NCI-H2196 (cell line): ENCODE results near the gene LIN52.

ENCODE experiments used
- DNase-seq: peaks from one replicate; lab custom pipeline; 2025; ENCODE audit not compliant: unreplicated experiment; lab: John Stamatoyannopoulos, UW

LIN52 gene

DNA sequence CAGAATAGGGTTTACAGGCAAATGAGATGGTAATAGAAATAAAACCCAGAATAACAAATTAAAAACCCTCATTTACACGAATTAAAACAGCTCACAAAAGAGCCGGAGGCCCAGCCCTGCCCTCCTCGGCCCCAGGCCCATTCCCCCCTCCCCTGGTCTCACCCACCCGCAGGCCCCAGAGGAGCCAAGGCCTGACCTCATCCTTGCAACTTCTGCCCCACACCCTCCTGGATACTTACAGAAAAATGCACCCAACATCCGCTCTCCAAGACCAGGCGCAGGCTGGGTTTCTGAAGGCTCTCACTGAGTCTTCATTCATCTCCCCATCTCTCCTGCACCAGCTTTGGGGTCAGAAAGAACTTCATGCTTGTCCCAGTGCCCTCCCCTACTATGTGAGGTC lies 138.3 kb downstream of the LIN52 start:
- DNase-seq, result no peak

DNA sequence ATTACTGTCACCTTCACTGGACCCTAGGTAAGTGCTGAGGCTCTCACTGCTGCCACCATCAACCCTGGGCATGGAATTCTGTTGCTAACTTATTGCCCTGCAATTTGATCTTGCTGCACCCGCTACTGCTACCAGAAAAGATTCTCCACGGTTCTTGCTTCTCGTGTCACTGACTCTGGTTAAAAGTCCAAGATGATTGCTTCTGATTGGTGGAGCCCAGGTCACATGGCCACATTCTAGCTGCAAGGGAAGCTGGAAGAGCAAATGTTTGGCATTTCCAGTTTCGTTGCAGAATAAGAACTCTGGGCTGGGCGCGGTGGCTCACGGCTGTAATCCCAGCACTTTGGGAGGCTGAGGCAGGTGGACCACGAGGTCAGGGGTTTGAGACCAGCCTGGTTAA lies 147.0 kb downstream of the LIN52 start:
- no peak for DNase-seq

DNA sequence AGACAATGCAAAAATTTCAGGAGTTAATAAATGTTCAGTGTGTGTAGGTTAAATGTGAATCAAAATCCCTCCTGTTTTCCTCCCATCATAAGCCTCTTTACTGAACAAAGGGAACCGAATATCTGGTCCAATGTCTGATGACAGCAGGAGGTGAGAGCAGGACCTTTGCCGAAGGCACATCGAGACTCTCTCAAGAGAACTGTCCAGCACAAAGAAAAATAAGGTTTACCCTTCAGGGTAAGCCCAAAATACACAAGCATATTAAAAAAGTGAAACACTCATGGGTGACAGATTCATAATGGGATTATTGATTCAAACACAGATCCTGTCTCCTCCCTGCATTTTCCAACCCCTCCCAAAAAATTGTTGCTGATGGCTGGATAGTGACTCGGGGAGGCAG lies 150.3 kb downstream of the LIN52 start:
- DNase-seq, result no peak

DNA sequence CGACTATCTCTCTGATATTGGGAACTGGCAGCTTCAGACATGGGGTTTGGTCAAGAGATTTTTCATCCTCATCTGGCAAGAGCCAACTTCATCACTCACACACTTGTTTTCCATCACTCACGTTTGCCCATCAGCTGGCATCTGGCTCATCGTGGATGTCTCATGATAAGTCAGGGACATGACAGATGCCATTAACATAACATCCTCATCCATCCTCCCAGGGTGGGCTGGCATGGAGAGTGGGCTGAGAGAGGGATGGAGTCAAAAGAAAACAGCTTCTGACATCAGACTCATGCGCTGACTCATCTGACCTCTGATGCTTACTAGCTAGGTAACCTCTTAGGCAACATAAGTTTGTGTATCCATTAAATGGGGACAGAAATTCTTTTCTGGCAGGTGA lies 152.7 kb downstream of the LIN52 start:
- DNase-seq, result no peak

DNA sequence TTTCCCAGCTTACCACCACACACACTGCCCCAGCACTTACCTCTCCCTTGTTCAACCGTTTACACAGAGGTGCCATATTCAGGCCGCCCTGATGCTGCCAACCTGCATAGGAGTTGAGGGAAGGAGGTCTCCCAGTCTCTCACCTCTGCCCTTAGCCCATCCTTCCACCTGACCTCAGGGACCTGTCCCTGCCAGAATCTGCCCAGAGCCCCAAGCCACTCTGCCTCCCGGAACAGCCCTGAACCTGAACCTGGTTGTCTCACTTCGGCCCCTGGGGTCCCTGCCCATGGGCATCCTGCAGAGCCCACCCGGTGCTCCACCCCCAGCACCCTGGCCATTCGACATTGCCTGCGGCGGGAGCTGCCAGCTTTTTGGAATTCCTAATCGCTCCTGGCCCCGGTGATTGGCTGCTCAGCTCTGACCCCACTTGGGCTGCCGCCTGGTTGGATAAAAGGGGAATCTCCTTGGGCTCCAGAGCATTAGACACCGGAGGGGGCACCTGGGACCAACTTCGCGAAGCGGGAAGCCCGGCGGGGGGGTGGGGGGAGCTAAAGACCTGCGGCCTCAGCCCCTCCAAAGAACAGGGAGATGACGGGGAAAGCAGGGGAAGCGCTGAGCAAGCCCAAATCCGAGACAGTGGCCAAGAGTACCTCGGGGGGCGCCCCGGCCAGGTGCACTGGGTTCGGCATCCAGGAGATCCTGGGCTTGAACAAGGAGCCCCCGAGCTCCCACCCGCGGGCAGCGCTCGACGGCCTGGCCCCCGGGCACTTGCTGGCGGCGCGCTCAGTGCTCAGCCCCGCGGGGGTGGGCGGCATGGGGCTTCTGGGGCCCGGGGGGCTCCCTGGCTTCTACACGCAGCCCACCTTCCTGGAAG lies 154.5 kb downstream of the LIN52 start, which contains the start of gene VSX2:
Gene VSX2, plus strand, starts transcription at position 476 of the 874 bp plus-strand sequence. Its CDS starts 113 bp downstream, at position 589.
- DNase-seq, result no peak

DNA sequence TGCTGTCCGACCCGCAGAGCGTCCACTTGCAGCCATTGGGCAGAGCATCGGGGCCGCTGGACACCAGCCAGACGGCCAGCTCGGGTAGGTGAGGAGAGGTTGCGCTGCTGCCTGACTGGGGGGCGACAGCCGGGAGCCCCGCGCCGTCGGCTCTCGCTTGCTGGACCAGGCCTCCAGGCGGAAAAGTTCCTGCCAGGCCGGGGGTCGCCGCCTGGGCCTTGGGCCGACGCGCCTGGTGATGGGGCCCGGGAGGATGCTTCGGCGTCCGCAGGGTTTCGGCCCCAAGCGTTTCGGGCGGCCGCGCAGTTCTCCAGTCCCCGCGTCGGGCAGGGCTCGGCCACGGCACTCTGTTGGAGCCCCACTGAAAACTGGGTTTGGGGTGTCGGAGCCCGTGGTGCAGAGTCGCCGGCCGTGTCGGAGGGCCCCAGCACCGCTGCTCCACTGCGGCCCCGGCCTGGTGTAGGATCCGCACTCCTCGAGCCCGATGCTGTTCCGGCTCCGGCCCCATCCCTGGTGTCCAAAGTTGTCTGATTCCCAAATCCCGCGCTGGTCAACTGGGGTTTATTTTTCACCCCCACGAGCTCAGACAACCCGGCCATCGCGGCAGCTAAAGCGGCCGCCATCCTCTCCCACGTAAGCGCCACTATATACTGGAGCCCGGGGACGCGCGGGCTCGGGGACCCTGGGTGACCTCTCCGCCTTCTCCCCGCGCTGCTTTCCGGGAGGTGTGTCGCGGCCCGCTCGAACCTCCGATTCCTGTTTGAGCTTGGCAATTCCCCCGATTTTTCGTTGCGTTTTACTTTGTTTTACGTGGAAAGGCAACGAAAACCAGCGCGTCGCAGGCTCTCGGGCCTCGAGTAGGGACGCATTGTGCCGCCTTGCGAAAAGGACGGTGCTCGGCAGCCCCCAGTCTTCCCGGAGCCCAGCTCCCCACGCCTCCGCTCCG lies 155.4 kb downstream of the LIN52 start:
- DNase-seq, result no peak

DNA sequence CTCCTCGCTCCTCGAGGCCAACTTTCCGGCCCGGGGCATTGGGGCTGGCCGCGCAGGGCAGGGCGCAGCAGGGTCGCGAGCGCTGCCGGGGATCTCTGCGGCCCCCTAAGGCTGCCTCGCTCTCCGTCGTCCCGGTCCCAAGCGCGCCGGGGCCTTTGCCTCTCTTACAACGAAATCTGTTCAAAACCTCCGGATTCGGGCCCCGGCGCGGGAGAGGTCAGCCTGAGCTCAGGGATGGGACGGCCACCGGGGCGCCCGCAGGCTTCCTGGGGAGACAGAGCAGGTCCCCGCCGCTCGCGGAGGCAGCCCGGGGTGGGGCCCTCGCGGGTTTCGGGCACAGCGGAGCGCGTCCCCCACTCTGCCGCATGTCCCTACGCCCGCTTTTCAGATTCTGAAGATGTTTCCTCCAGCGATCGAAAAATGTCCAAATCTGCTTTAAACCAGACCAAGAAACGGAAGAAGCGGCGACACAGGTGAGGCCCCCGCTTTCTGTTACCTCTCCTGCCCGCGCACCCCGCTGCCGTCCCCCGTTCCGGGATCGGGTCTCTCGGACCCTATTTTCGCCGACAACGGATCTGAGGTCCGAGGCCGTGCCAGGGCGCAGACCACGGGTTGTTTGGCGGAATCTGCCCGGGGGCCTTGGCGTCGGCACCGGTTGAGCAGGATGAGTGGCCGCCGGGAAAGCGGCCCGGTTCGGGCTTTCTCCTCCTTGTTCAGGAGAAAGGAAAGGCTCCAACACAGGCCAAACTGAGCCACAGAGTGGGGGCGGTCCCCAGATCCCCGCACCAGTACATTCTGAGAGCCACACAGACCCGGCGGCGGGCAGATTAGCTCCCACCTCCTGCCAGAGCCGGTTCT lies 156.3 kb downstream of the LIN52 start:
- no peak for DNase-seq

DNA sequence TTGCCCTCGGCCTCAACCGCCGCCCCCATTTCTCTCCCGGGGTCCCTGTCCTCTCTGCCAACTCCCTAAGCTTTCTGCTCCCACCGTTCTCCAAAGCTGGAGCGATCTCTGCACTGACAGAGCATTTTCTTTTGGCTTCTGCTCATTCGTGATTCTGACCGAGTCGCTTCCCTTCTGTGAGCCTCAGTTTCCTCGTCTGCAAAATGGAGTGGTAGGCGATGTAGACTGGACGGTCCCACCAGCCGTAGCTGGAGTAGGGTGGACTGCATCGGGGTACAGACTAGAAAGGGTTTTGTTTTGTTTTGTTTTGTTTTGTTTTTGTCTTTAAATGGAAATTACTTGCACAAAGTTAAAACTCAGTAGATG lies 156.9 kb downstream of the LIN52 start:
- no peak for DNase-seq

DNA sequence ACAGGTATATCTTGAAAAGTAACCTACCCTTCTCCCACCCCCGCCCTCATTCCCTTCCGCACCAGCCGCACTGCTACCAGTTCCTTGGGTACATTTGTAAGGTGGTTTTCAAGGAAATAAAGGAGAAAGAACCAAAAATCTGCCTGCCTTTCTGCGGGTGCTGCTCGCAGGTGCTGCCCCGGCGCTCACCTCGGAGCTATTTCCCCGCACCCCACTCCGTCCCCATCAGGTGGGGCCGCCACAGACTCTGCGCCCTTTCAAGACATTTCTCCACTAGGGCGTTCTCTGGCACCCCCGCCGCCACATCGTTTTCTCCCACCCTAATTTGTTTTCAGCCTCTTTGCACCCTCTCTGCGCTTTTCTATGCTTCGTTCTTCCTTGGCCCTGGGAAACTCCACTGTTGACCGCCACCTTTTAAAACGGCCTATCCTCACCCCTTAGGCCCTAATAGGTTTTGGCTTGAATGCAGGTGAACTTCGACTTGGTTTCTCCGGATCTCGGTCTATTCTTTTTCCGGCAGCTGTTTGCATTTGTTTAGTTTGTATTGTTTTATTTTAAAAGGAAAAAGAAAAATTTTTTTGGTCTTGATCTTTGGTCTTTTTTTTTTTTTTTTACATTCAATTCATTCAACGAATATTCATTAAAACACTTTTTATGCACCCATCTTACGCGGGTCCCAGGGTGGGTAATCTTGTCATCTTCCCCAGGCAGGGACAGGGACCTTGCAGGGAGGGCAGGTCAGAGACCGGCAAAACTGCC lies 157.4 kb downstream of the LIN52 start:
- no peak for DNase-seq

DNA sequence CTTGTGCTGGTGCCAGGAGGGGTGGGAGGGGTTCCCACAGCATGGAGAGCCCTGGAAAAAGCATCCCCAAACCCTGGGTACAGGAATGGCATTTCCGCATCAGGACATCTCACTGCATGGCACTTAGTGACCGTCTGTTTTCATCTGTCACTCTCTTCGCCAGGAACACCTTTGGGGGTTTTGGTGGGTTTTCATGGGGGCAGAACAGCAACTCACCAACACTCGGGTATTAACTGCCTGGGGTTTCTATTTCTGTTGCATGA lies 158.0 kb downstream of the LIN52 start:
- DNase-seq, result no peak

DNA sequence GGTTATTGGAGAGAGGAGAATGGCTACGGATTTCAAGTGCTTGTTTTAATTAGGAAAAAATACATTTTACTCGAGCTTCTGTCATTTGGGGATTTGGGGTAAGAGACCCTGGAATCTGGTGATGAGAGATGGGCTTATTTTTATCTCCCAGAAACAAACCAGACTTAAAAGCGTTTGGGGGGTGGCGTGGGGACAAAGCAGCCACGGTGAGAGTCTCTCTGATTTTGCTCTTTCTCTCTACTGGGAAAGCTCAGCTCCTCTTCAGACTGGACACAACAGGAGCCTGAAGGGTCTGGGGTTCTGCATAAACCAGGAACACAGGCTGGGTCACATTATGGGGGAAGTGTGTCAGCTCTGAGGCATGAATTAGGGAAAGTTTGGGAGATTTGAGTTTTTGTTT lies 158.3 kb downstream of the LIN52 start:
- no peak for DNase-seq

DNA sequence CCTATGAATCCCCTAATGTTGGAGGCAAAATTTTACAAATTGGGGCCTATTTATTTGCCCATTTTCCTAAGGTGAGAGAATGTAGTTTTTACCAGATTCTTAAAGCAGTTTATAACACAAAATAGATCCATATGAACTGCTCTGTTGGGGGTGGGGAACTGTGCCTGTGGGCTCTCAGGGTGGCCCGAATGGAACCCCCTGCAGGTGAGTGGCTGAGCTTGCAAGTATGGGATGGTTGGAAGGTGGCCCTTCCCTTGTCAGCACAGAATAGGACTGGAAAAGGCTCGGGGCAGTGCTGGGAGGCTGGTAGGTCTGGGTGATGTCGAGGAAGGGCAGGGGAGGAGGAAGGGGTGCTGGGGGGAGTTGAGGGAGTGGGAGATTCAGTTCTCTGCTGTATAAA lies 159.4 kb downstream of the LIN52 start:
- DNase-seq, result no peak

DNA sequence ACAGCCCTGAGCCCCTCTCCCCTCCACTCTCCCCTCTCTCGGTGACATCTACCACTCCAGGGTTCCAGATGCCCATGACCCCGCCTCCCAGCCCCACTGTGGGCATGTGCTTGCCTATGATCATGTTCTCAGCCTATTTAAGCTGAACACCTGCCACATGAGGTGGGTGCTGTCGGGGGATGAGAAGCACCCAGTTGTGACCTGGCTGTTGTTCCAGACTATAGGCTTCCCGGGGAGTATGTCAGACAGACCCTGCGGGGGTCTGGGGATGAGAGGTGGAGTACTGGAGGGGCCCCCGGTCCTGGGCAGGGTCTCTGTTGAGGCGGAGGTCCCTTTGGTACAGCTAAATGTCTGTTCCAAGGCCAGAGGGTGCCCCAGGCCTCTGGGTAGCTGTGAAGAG lies 160.5 kb downstream of the LIN52 start:
- DNase-seq, result no peak

DNA sequence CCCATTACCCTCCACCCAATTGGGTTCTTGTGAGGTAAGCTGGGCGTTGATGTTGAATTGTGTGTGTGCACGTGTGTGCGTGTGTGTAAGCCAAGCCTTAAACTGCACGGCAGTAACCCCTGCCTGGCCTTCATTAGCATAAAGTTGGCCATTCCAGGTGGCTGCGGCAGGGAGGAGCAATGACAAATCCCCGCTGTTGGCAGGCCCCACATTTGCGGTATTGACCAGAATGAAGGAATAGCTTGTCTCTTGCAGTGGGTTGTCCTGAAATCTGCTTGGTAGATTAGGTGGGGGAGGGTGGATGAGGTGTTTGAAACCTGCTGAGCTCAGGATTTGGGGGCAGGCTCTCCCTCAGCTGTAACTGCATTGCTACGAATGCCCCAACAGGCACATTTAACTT lies 161.8 kb downstream of the LIN52 start:
- no peak for DNase-seq

DNA sequence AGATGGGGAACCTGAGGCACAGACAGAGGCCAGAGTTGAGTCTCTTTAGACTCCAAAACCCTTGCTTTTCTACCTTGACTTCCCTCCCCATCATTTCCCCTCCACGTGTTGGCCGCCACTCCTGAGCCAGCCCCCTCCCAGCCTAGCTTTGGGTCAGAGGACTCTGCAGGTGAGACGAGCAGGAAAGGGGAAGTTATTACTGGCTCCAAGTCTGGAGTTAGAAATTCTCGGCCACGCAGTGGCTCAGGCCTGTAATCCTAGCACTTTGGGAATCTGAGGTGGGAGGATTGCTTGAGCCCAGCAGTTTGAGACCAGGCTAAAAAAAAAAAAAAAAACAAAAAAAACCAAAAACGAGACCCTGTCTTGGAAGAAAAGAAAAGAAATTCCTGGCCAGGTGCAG lies 163.3 kb downstream of the LIN52 start:
- no peak for DNase-seq

DNA sequence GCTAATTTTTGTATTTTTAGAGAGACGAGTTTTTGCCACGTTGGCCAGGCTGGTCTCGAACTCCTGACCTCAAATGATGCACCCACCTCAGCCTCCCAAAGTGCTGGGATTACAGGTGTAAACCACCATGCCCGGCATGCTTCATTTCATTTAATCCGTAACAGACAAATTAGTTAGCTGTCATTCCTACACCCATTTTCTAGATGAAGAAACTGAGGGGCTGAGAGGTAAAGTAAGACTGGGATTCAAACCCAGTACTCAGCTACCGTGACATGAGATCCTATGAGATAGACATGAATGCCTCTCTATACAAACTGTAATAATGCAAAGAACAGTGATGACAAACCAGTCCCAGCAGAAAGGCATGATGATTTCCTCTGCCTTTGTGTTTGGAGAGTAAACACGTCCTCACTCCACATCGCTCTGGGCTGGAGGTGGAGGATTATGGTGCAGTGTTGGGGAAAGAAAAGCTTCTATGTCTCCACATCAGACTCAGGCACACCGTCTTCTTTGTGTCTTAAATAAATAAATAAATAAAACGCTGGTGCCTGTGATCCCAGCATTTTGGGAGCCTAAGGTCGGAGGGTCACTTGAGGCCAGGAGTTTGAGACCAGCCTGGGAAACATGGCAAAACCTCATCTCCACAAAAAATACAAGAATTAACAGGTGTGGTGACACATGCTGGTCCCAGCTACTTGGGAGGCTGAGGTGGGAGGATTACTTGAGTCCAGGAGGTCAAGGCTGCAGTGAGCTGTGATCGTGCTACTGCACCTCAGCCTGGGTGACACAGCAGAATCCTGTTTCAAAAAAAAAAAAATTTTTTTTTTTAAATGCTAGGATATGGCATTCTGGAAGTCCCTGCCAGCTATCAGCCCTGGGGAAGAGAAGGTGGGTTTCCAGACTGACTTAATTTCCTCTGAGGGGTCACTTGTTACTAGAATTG lies 164.9 kb downstream of the LIN52 start:
- no peak for DNase-seq
